Stimulated activated naive B cell treated with anti-CD40 and anti-IgM and Interleukin-4, amounts not matched to agents 10 μg/mL and 1 μg/mL and 100 μg/mL, for 72 hours (primary cell): ENCODE measurements around the gene ZSWIM6.
A peak's percentile ranks its signal among the peaks of the same experiment; 100 is the strongest.
"Not testable (repeated sequence)": the region's sequence is repeated elsewhere in the genome, so short reads cannot be mapped to it uniquely, and the experiment has no call there.

Source experiments
- ATAC-seq, 2 donors: fragments of 150-1000 bp; cut with Tn5 transposase; replicated peaks; 2 replicates each; pipeline ENCODE4 v1.10.0; 2021; ENCODE audit warnings: moderate library complexity in 1 of 2
- DNase-seq: peaks from one replicate; pipeline ENCODE4 v3.0.0; 2021
- H3K27ac Mint-ChIP-seq: one replicate; pipeline ENCODE4 v1.8.0; 2022; ENCODE audit warnings: mild to moderate bottlenecking, mixed read lengths
- H3K27me3 Mint-ChIP-seq, 2 donors: one replicate each; pipeline ENCODE4 v1.8.0; 2022; ENCODE audit warnings: mixed read lengths in 2 of 2
- H3K36me3 Mint-ChIP-seq, 2 donors: one replicate each; pipeline ENCODE4 v1.8.0; 2022; ENCODE audit warnings: mixed read lengths in 2 of 2, mild to moderate bottlenecking in 1 of 2
- H3K4me1 Mint-ChIP-seq, 2 donors: one replicate each; pipeline ENCODE4 v1.8.0; 2022; ENCODE audit warnings: mixed read lengths in 2 of 2, mild to moderate bottlenecking in 1 of 2
- H3K4me3 Mint-ChIP-seq, 2 donors: one replicate each; pipeline ENCODE4 v1.8.0; 2022; ENCODE audit warnings: mild to moderate bottlenecking in 2 of 2, mixed read lengths in 2 of 2, moderate library complexity in 1 of 2
- H3K9me3 Mint-ChIP-seq, 2 donors: one replicate each; pipeline ENCODE4 v1.8.0; 2022; ENCODE audit warnings: mixed read lengths in 2 of 2, mild to moderate bottlenecking in 1 of 2

Gene ZSWIM6

DNA sequence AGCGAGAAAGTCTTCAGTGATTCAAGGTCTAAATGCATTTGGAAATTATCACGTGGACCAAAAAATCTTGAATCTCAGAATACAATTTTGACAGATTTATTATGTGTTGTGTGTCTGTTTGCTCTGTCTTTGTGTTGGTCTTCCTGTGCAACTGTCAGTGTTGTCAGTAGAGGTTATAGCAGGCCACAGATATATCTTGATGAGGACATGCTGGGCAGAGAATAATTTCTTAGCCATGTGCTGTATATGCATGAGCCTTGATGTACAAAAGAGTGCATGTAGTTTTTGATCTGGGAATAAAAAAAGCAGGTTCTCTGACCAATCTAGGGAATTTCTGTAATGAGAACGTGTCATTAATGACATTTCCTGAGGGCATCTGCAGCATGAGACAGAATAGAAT lies 57.6 kb downstream of the ZSWIM6 start:
- ATAC-seq (no peak), DNase-seq (no peak)
- Mint-ChIP-seq H3K27ac (no peak overlapping the region), H3K9me3 (peaks cover 0 to 1% of the 10 kb centered on the region in 2 donors), H3K27me3 (no peaks in the 10 kb centered on the region), H3K36me3 (peaks cover 10 to 18% of the 10 kb centered on the region in 2 donors), H3K4me1 (peaks cover 19 to 56% of the 10 kb centered on the region in 2 donors), H3K4me3 (no peak overlapping the region)

DNA sequence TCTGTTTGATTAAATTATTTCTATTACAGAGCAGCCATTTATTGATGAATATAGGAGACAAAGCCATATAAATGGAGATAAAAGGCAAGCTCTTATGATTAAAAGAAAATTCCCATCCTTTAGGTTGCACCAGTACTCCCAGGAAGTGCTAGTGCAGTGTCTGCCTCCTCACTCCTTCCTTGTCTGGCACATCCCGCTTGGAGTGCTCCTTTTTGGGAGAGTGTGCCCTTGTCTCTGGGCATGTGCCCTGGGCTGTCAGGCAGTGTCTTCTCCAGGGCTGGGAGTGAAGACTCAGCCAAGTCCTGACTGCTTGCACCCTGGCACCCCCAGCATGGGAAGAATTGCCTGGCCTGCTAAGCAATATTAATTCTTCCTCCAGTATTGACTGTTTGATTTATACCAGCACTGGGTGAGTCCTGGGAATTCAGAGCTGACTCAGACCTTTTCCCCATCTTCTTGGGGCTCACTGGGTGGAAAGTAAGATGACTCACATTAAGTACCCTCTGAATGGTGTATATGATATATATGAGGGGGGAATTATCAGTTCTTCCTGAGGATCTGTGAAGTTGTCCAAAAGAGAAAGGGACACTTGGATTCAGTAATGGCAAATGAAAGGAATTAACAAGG lies 62.1 kb downstream of the ZSWIM6 start:
- H3K9me3 Mint-ChIP-seq, result peaks cover 0 to 1% of the 10 kb centered on the region in 2 donors
- no peaks in the 10 kb centered on the region for H3K27me3 Mint-ChIP-seq
- H3K27ac Mint-ChIP-seq, result no peak overlapping the region
- no peak for DNase-seq
- peaks cover 9 to 18% of the 10 kb centered on the region in 2 donors for H3K36me3 Mint-ChIP-seq
- H3K4me3 Mint-ChIP-seq, result no peak overlapping the region
- no peak for ATAC-seq
- peaks cover 23 to 52% of the 10 kb centered on the region in 2 donors for H3K4me1 Mint-ChIP-seq

DNA sequence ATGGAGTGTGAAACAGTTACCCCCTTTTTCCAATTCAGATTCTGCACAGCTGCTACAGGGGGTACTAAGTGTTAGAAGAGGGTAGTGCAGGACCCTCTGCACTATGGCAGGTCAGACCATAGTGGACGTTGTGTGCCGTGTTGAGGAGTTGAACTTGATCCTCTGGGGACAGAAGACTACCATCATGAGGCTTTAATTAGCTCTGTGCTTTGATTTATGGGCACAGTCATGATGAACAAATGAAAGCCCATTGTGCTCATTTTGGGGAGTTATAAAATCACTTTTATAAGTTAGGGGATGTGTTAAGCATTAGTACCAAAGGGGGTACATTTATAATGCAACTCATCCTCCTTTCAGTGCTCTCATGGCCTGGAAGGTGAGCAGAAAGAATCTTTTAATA lies 62.7 kb downstream of the ZSWIM6 start:
- Mint-ChIP-seq H3K27ac (no peak overlapping the region), H3K36me3 (peaks cover 9 to 18% of the 10 kb centered on the region in 2 donors), H3K4me3 (no peak overlapping the region), H3K4me1 (peaks cover 24 to 52% of the 10 kb centered on the region in 2 donors), H3K9me3 (peaks cover 0 to 1% of the 10 kb centered on the region in 2 donors), H3K27me3 (no peaks in the 10 kb centered on the region)
- ATAC-seq (no peak), DNase-seq (no peak)

DNA sequence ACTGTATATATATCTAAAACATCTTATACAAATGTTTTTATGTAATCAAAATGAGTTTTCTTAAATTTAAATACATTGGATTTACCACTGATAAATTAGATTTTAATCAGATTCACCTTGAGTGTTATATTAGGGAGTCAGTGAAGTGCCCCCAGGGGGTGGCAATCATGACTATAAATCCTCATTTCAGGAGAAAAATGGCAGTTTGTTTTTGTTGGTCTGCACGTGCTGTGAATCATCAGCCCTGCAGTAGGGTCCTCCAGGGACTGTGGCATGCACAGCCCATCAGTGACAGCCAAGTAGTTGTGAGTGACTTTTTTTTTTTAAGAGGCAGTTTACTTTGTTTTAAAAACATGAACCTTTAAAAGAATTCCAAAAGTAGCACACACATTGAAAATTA lies 65.2 kb downstream of the ZSWIM6 start:
- Mint-ChIP-seq H3K9me3 (no peaks in the 10 kb centered on the region), H3K36me3 (peaks cover under 1 to 2% of the 10 kb centered on the region in 2 donors), H3K4me3 (no peak overlapping the region), H3K4me1 (peaks cover 30 to 55% of the 10 kb centered on the region in 2 donors), H3K27ac (no peak overlapping the region), H3K27me3 (no peaks in the 10 kb centered on the region)
- ATAC-seq (no peak), DNase-seq (no peak)

DNA sequence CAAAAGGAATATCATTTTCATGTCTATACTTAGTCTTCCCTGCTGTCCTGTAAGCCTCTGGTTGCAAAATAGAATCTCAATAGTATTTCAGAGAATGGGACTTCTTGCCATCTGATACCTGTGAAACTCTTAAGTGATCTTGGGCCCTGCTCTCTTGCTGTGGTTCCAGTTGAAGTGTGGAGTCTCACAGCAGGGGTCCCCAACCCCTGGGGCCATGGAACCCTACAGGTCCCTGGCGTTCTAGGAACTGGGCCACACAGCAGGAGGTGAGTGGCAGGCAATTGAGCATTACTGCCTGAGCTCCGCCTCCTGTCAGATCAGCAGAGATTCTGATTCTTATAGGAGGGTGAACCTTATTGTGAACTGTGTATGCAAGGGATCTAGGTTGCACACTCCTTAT lies 65.9 kb downstream of the ZSWIM6 start:
- peaks cover 0 to 2% of the 10 kb centered on the region in 2 donors for H3K36me3 Mint-ChIP-seq
- no peak overlapping the region for H3K4me3 Mint-ChIP-seq
- H3K4me1 Mint-ChIP-seq, result peaks cover 32 to 62% of the 10 kb centered on the region in 2 donors
- H3K27me3 Mint-ChIP-seq, result no peaks in the 10 kb centered on the region
- no peaks in the 10 kb centered on the region for H3K9me3 Mint-ChIP-seq
- no peak for DNase-seq
- H3K27ac Mint-ChIP-seq, result no peak overlapping the region
- ATAC-seq, result no peak

- H3K4me1 Mint-ChIP-seq, result peaks cover 33 to 67% of the 10 kb centered on the region in 2 donors
- no peak for ATAC-seq
- peaks cover 0 to 2% of the 10 kb centered on the region in 2 donors for H3K36me3 Mint-ChIP-seq
- no peak overlapping the region for H3K4me3 Mint-ChIP-seq
- DNase-seq, result no peak
- no peaks in the 10 kb centered on the region for H3K27me3 Mint-ChIP-seq
- no peaks in the 10 kb centered on the region for H3K9me3 Mint-ChIP-seq
- H3K27ac Mint-ChIP-seq, result no peak overlapping the region
Observed at GRCh38 chr5:61398440-61398839, 66.4 kb downstream of the ZSWIM6 start.

- Mint-ChIP-seq H3K27me3 (no peaks in the 10 kb centered on the region), H3K27ac (peak overlapping the region; percentile 31), H3K4me1 (peaks cover 29 to 66% of the 10 kb centered on the region in 2 donors), H3K36me3 (peaks cover 0 to 2% of the 10 kb centered on the region in 2 donors), H3K9me3 (no peaks in the 10 kb centered on the region), H3K4me3 (no peak overlapping the region)
- no peak for DNase-seq
- no peak for ATAC-seq
Observed at GRCh38 chr5:61399679-61400078, 67.6 kb downstream of the ZSWIM6 start.

GRCh38 chr5:61401726-61402125 lies 69.7 kb downstream of the ZSWIM6 start:
- H3K27ac Mint-ChIP-seq, result no peak overlapping the region
- peaks cover 23 to 68% of the 10 kb centered on the region in 2 donors for H3K4me1 Mint-ChIP-seq
- ATAC-seq, result peak in 1 of 2 donors; percentile 45

GRCh38 chr5:61402244-61402823 lies 70.3 kb downstream of the ZSWIM6 start:
- no peak for DNase-seq
- Mint-ChIP-seq H3K4me1 (peaks cover 23 to 68% of the 10 kb centered on the region in 2 donors), H3K4me3 (no peak overlapping the region), H3K27me3 (no peaks in the 10 kb centered on the region), H3K36me3 (no peaks in the 10 kb centered on the region), H3K9me3 (no peaks in the 10 kb centered on the region), H3K27ac (no peak overlapping the region)
- peak; percentile 41 to 71 for ATAC-seq

More at GRCh38 chr5:61401726-61402125, 69.7 kb downstream of the ZSWIM6 start:
- Mint-ChIP-seq H3K27me3 (no peaks in the 10 kb centered on the region), H3K36me3 (no peaks in the 10 kb centered on the region), H3K4me3 (no peak overlapping the region), H3K9me3 (no peaks in the 10 kb centered on the region)
- no peak for DNase-seq

GRCh38 chr5:61402970-61403900 lies 71.2 kb downstream of the ZSWIM6 start:
- ATAC-seq, result no peak
- no peak overlapping the region for H3K27ac Mint-ChIP-seq
- H3K4me3 Mint-ChIP-seq, result no peak overlapping the region
- H3K9me3 Mint-ChIP-seq, result no peaks in the 10 kb centered on the region
- no peaks in the 10 kb centered on the region for H3K36me3 Mint-ChIP-seq
- peaks cover 19 to 68% of the 10 kb centered on the region in 2 donors for H3K4me1 Mint-ChIP-seq
- no peak for DNase-seq
- H3K27me3 Mint-ChIP-seq, result no peaks in the 10 kb centered on the region

GRCh38 chr5:61405511-61406295 lies 73.6 kb downstream of the ZSWIM6 start:
- H3K27me3 Mint-ChIP-seq, result no peaks in the 10 kb centered on the region
- H3K4me3 Mint-ChIP-seq, result no peak overlapping the region
- H3K27ac Mint-ChIP-seq, result no peak overlapping the region
- ATAC-seq (peak in 1 of 2 donors; percentile 20), DNase-seq (no peak)
- H3K36me3 Mint-ChIP-seq, result no peaks in the 10 kb centered on the region
- H3K4me1 Mint-ChIP-seq, result peaks cover 22 to 68% of the 10 kb centered on the region in 2 donors
- no peaks in the 10 kb centered on the region for H3K9me3 Mint-ChIP-seq

DNA sequence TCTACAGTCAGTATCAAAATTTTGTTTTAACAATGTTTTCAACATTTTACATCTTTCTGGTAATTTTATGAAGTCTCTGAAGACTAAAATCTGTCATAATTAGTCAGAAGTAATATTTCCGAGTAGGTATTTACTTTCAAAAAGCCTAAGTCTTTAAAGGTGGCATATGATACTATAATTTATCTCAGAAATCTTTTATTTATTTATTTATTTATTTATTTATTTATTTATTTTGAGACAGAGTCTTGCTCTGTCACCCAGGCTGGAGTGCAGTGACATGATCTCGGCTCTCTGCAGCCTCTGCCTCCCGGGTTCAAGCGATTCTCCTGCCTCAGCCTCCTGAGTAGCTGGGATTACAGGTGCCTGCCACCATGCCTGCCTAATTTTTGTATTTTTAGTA lies 74.4 kb downstream of the ZSWIM6 start:
- H3K27ac Mint-ChIP-seq, ATAC-seq, H3K27me3 Mint-ChIP-seq, H3K36me3 Mint-ChIP-seq, DNase-seq, H3K4me3 Mint-ChIP-seq, H3K9me3 Mint-ChIP-seq: not testable (repeated sequence)
- peaks cover 19 to 62% of the 10 kb centered on the region in 2 donors for H3K4me1 Mint-ChIP-seq

DNA sequence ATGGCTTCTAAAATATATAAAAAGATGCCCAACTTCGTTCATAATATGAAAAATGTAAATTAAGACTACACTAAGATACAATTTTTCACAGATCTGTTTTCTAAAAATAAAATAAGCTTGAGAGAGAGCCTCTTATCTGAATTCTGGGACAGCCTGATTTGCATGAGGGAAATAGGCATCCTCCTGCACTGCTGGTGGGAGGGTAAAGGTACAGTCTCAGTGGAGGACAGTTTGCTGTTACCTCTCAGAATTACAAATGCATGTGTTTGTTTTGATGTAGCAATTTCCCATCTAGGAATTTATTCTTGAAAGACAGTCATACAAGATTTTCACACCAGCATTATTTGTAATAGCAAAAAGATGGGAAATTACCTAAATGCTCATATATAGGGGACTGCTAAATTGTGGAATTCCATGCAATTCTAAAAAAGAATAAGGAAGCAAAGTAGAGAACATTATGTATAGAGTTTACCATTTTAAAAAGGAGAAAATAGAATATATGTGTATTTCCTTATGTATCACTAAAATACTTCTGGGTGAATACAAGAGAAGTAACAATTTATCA lies 75.7 kb downstream of the ZSWIM6 start:
- H3K4me1 Mint-ChIP-seq, result peaks cover 13 to 56% of the 10 kb centered on the region in 2 donors
- peak overlapping the region; percentile 81 to 82 for H3K4me3 Mint-ChIP-seq
- DNase-seq, result no peak
- no peak for ATAC-seq
- H3K36me3 Mint-ChIP-seq, result no peaks in the 10 kb centered on the region
- no peak overlapping the region for H3K27ac Mint-ChIP-seq
- H3K27me3 Mint-ChIP-seq, result no peaks in the 10 kb centered on the region
- H3K9me3 Mint-ChIP-seq, result no peaks in the 10 kb centered on the region
